MM.1S (cell line): ENCODE results near the gene SREBF1.

ENCODE experiments used
- DNase-seq: peaks from one replicate; pipeline ENCODE4 v3.0.0-alpha.2; 2015
- H2AFZ ChIP-seq: fragments of 300-600 bp; sonication (generic); 2 replicates; pipeline ENCODE4 v1.6.0; 2016; ENCODE audit warnings: antibody characterized with exemption, low read length
- H3F3A ChIP-seq: fragments of 300-600 bp; sonication (generic); 2 replicates; pipeline ENCODE4 v1.6.1; 2016; ENCODE audit warnings: mild to moderate bottlenecking, antibody characterized with exemption, low read length, moderate library complexity, mixed read lengths; ENCODE audit not compliant: insufficient read depth
- H3K27ac ChIP-seq: fragments of 300-600 bp; sonication (generic); 2 replicates; pipeline ENCODE4 v1.5.1; 2016; ENCODE audit warnings: mild to moderate bottlenecking, low read length
- H3K27me3 ChIP-seq: fragments of 300-600 bp; sonication (generic); replicated peaks from 2 replicates; pipeline ENCODE4 v1.6.0; 2016; ENCODE audit warnings: low read length; ENCODE audit not compliant: insufficient read depth
- H3K36me3 ChIP-seq: fragments of 300-600 bp; sonication (generic); replicated peaks from 2 replicates; pipeline ENCODE4 v1.6.1; 2016; ENCODE audit warnings: mild to moderate bottlenecking, low read length, mixed read lengths; ENCODE audit not compliant: insufficient read depth
- H3K4me1 ChIP-seq: fragments of 300-600 bp; sonication (generic); 2 replicates; pipeline ENCODE4 v1.6.1; 2016; ENCODE audit warnings: low read length, mixed read lengths
- H3K4me2 ChIP-seq: fragments of 300-600 bp; sonication (generic); 2 replicates; pipeline ENCODE4 v1.6.0; 2016; ENCODE audit warnings: low read depth, low read length
- H3K4me3 ChIP-seq: fragments of 300-600 bp; sonication (generic); 2 replicates; pipeline ENCODE4 v1.5.1; 2016; ENCODE audit warnings: low read length, mixed read lengths
- H3K79me2 ChIP-seq: fragments of 300-600 bp; sonication (generic); 2 replicates; pipeline ENCODE4 v1.6.1; 2016; ENCODE audit warnings: mixed run types, low read length, mixed read lengths
- H3K9ac ChIP-seq: fragments of 300-600 bp; sonication (generic); 2 replicates; pipeline ENCODE4 v1.6.1; 2016; ENCODE audit warnings: low read length, mixed read lengths
- H3K9me2 ChIP-seq: fragments of 300-600 bp; sonication (generic); replicated peaks from 2 replicates; pipeline ENCODE4 v1.6.1; 2016; ENCODE audit warnings: mild to moderate bottlenecking, low read length, mixed read lengths; ENCODE audit not compliant: insufficient read depth
- H3K9me3 ChIP-seq: fragments of 300-600 bp; sonication (generic); replicated peaks from 2 replicates; pipeline ENCODE4 v1.6.1; 2016; ENCODE audit warnings: mild to moderate bottlenecking, low read length, mixed read lengths; ENCODE audit not compliant: insufficient read depth
- H4K20me1 ChIP-seq: fragments of 300-600 bp; sonication (generic); 2 replicates; pipeline ENCODE4 v1.6.1; 2016; ENCODE audit warnings: mild to moderate bottlenecking, low read length, moderate library complexity, mixed read lengths; ENCODE audit not compliant: insufficient read depth
- CTCF ChIP-seq: fragments of 300-600 bp; sonication (generic); IDR thresholded peaks from 2 replicates; pipeline ENCODE4 v1.5.1; 2016; ENCODE audit warnings: antibody characterized with exemption, low read length, mixed read lengths
- EZH2 ChIP-seq: fragments of 300-600 bp; sonication (generic); optimal IDR thresholded peaks from 2 replicates; pipeline ENCODE3; 2017; ENCODE audit warnings: low read depth, mild to moderate bottlenecking, antibody characterized with exemption, low read length, mixed read lengths
- EZH2phosphoT487 ChIP-seq: fragments of 300-600 bp; sonication (generic); IDR thresholded peaks from 2 replicates; pipeline ENCODE4 v1.6.1; 2018; ENCODE audit warnings: antibody characterized with exemption, low read length

The SREBF1 gene

GRCh38 chr17:17820046-17820445, 16.7 kb downstream of the SREBF1 start:
- TF ChIP-seq CTCF (no peak), EZH2 (no peak), EZH2phosphoT487 (no peak)
- Histone ChIP-seq H3K27ac (no peak overlapping the region), H4K20me1 (no peaks in the 10 kb centered on the region; the same call in 1 of the 2 replicates), H3F3A (0 out of 2 replicates have a peak, but pooled peaks cover 3% of the 10 kb centered on the region), H3K4me1 (peaks cover 32% of the 10 kb centered on the region), H3K27me3 (no peaks in the 10 kb centered on the region), H3K9me2 (no peaks in the 10 kb centered on the region), H3K4me2 (no peak overlapping the region), H3K36me3 (peaks cover 3% of the 10 kb centered on the region; the same call in 1 of the 2 replicates), H3K4me3 (no peak overlapping the region), H2AFZ (no peak overlapping the region), H3K79me2 (peaks cover 52% of the 10 kb centered on the region), H3K9me3 (no peaks in the 10 kb centered on the region), H3K9ac (no peak overlapping the region)
- DNase-seq = no peak

GRCh38 chr17:17819561-17819995, 17.2 kb downstream of the SREBF1 start:
- Histone ChIP-seq H3K4me2 (no peak overlapping the region), H4K20me1 (no peaks in the 10 kb centered on the region; the same call in 1 of the 2 replicates), H3K9ac (no peak overlapping the region), H2AFZ (no peak overlapping the region), H3K9me3 (no peaks in the 10 kb centered on the region), H3K79me2 (peaks cover 48% of the 10 kb centered on the region), H3K36me3 (peaks cover 4% of the 10 kb centered on the region), H3K27ac (no peak overlapping the region), H3K4me3 (no peak overlapping the region), H3F3A (0 out of 2 replicates have a peak, but pooled peaks cover 3% of the 10 kb centered on the region), H3K9me2 (no peaks in the 10 kb centered on the region), H3K4me1 (peaks cover 28% of the 10 kb centered on the region), H3K27me3 (no peaks in the 10 kb centered on the region)
- TF ChIP-seq CTCF (no peak), EZH2 (no peak), EZH2phosphoT487 (no peak)
- DNase-seq = no peak

GRCh38 chr17:17819111-17819510, 17.7 kb downstream of the SREBF1 start:
- Histone ChIP-seq H3F3A (0 out of 2 replicates have a peak, but pooled peaks cover 2% of the 10 kb centered on the region), H3K27ac (no peak overlapping the region), H3K27me3 (no peaks in the 10 kb centered on the region), H3K9me2 (no peaks in the 10 kb centered on the region), H3K79me2 (peaks cover 43% of the 10 kb centered on the region), H2AFZ (no peak overlapping the region), H3K4me2 (no peak overlapping the region), H3K4me1 (peaks cover 23% of the 10 kb centered on the region), H4K20me1 (no peaks in the 10 kb centered on the region; the same call in 1 of the 2 replicates), H3K9me3 (no peaks in the 10 kb centered on the region), H3K36me3 (peaks cover 5% of the 10 kb centered on the region), H3K4me3 (no peak overlapping the region), H3K9ac (no peak overlapping the region)
- no peak for TF ChIP-seq EZH2
- TF ChIP-seq EZH2phosphoT487 = no peak
- TF ChIP-seq CTCF = no peak
- DNase-seq = no peak
